Activated naive CD4-positive, alpha-beta T cell treated with Interleukin-2 at 50 U/mL for 16 hours (primary cell): ENCODE results near the gene MTPN.

ENCODE experiments used
- DNase-seq: peaks from one replicate; pipeline ENCODE4 v3.0.0-alpha.2; 2020

Gene MTPN

GRCh38 chr7:135950972-135951371, 26.2 kb downstream of the MTPN start:
- no peak for DNase-seq

GRCh38 chr7:135950429-135950828, 26.7 kb downstream of the MTPN start:
- DNase-seq: no peak

- DNase-seq: no peak
Measured at GRCh38 chr7:135946289-135947055, 30.7 kb downstream of the MTPN start.

- no peak for DNase-seq
Measured at GRCh38 chr7:135944753-135945152, 32.4 kb downstream of the MTPN start.

GRCh38 chr7:135943134-135943879, 33.9 kb downstream of the MTPN start:
- no peak for DNase-seq

GRCh38 chr7:135942614-135943013, 34.5 kb downstream of the MTPN start:
- DNase-seq: no peak

GRCh38 chr7:135940077-135941075, 36.8 kb downstream of the MTPN start:
- no peak for DNase-seq

GRCh38 chr7:135939261-135939812, 37.8 kb downstream of the MTPN start:
- DNase-seq: no peak

- DNase-seq: no peak
Measured at GRCh38 chr7:135938563-135938962, 38.6 kb downstream of the MTPN start.

- DNase-seq: no peak
Measured at GRCh38 chr7:135938086-135938485, 39.1 kb downstream of the MTPN start.

GRCh38 chr7:135936497-135937217, 40.5 kb downstream of the MTPN start:
- DNase-seq: no peak

- DNase-seq: no peak
Measured at GRCh38 chr7:135934651-135935050, 42.5 kb downstream of the MTPN start.

- DNase-seq: no peak
Measured at GRCh38 chr7:135933509-135934188, 43.5 kb downstream of the MTPN start.

- no peak for DNase-seq
Measured at GRCh38 chr7:135932131-135932530, 45.0 kb downstream of the MTPN start.

GRCh38 chr7:135930565-135931461, 46.3 kb downstream of the MTPN start:
- no peak for DNase-seq

- DNase-seq: no peak
Measured at GRCh38 chr7:135929722-135930141, 47.4 kb downstream of the MTPN start.

GRCh38 chr7:135929249-135929648, 47.9 kb downstream of the MTPN start:
- DNase-seq: no peak

GRCh38 chr7:135928136-135928535, 49.0 kb downstream of the MTPN start:
- no peak for DNase-seq

- no peak for DNase-seq
Measured at GRCh38 chr7:135925210-135925609, 51.9 kb downstream of the MTPN start.

GRCh38 chr7:135924302-135924701, 52.9 kb downstream of the MTPN start:
- no peak for DNase-seq
